ENCODE results near the gene RAD9A. TPM values are rescaled to one million over a fixed set of nuclear protein-coding genes. Genes with fewer than 3 reads are reported as not detected.
"Not testable (repeated sequence)": the region's sequence is repeated elsewhere in the genome, so short reads cannot be mapped to it uniquely, and the experiment has no call there.

Gene RAD9A
- total RNA-seq, 1 experiment from 2014 or later = 7.3 TPM

GRCh38 chr11:67423466-67423865, 31.7 kb downstream of the RAD9A start:
- no peak for DNase-seq (ENCODE audit: low spot score)

DNA sequence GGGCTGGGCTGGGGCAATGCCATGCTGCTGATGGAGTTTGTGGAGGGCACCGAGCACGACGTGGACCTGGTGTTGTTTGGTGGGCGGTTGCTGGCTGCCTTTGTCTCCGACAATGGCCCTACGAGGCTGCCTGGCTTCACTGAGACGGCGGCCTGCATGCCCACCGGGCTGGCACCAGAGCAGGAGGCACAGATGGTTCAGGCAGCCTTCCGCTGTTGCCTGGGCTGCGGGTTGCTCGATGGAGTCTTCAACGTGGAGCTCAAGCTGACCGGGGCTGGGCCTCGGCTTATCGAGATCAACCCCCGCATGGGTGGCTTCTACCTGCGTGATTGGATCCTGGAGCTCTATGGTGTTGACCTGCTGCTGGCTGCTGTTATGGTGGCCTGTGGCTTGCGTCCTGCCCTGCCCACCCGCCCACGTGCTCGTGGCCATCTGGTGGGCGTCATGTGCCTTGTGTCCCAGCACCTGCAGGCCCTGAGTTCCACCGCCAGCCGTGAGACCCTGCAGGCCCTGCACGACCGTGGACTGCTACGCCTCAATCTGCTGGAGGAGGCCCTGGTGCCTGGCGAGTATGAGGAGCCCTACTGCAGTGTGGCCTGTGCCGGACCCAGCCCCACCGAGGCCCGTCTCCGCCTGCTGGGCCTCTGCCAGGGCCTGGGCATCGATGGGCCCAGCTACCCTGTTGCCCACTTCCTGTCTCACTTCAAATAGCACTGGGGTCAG, 32.3 kb downstream of the RAD9A start:
- no peak for DNase-seq (ENCODE audit: low spot score)

- not testable (repeated sequence) for DNase-seq (ENCODE audit: low spot score)
These were observed 35.6 kb downstream of the RAD9A start for GRCh38 chr11:67427364-67427859.

DNA sequence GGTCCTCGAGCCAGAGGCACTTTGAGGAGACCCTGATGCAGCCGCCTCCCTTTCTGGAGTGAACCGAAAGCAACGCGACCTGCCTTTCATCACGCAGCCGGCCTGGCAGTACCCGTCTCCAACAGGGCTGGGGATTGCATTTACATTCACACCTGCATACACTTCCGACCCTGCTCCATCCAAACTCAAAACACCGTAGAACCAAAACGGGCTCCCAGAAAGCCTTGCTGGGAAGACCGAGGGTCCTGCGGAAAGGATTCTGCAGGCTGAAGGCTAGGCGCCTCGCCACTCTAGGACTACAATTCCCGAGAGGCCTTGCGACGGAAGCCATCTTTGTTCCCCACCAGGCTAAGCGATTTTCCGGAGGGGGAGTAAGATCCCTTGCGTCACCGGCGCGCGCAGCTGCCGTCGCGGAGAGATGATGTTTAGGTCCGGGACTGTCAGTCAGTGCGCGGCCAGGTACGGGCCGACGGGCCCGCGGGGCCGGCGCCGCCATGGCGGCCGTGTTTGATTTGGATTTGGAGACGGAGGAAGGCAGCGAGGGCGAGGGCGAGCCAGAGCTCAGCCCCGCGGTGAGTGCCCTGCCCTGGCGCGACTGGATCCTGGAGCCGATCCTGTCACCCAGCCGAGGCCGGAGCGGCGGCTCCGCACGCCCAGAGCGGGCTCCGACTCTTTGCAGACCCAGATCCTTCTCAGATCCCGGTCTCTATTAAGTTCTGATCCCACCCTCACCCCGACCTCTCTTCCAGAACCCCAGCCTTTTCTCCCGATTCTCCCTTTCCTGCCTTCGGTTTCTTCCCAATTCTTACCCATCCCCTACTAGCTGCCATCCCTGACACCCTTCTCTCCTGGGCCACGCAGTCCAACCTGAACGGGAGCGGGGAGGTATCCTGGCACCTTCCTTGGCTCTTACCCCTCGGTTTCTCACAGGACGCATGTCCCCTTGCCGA, 36.5 kb downstream of the RAD9A start, which contains the start of gene RPS6KB2:
Gene RPS6KB2, plus strand, starts transcription at position 443 of the 950 bp plus-strand sequence. Its CDS starts 52 bp downstream, at position 495.
- peak; percentile 94 for DNase-seq (ENCODE audit: low spot score)

DNA sequence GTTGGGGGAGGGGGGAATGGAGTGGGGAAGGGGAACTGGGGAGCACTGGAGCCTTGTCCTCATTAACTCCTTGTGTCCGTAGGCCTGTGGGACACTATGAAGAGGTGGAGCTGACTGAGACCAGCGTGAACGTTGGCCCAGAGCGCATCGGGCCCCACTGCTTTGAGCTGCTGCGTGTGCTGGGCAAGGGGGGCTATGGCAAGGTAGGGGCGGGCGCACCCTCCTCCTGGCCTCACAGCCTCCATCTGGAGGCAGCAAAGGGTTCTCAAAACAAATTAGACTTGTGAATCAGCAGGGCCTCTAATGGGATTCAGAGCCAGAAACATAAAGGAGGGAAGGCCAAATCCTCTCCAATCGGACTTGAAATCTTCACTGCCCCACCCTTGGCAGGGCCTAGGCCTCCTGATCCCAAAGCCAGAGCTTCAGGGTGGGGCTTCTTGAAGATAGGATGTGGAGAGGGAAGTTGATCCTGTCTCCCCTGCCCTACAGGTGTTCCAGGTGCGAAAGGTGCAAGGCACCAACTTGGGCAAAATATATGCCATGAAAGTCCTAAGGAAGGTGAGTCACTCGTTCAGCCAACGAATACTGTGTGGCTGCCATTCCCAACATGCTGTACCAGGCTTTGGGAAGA, 37.4 kb downstream of the RAD9A start:
- no peak for DNase-seq (ENCODE audit: low spot score)

- DNase-seq (ENCODE audit: low spot score) = no peak
These were observed 37.9 kb downstream of the RAD9A start for GRCh38 chr11:67429722-67430121.

GRCh38 chr11:67431346-67432249, 39.8 kb downstream of the RAD9A start:
- DNase-seq (ENCODE audit: low spot score) = no peak

DNA sequence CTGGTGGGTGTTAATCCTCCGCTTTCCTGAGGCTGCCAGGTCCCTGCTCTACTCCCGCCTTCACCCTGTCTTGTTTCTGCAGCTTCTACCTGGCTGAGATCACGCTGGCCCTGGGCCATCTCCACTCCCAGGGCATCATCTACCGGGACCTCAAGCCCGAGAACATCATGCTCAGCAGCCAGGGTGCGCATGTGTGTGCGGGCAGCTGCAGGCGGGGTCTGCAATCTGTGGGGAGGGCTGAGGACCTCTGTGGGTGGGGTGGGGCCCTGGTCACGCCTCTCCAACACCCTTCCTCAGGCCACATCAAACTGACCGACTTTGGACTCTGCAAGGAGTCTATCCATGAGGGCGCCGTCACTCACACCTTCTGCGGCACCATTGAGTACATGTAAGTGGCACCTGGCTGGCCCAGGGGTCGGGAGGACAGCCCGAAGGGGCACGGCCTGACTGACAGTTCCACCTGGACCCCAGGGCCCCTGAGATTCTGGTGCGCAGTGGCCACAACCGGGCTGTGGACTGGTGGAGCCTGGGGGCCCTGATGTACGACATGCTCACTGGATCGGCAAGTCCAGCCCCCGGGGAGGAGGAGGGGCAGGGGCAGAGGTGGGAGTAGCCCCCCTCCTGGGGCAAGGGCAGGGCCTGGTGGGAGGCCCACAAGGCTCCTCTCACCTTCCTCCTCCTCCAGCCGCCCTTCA, 41.0 kb downstream of the RAD9A start:
- DNase-seq (ENCODE audit: low spot score) = no peak

DNA sequence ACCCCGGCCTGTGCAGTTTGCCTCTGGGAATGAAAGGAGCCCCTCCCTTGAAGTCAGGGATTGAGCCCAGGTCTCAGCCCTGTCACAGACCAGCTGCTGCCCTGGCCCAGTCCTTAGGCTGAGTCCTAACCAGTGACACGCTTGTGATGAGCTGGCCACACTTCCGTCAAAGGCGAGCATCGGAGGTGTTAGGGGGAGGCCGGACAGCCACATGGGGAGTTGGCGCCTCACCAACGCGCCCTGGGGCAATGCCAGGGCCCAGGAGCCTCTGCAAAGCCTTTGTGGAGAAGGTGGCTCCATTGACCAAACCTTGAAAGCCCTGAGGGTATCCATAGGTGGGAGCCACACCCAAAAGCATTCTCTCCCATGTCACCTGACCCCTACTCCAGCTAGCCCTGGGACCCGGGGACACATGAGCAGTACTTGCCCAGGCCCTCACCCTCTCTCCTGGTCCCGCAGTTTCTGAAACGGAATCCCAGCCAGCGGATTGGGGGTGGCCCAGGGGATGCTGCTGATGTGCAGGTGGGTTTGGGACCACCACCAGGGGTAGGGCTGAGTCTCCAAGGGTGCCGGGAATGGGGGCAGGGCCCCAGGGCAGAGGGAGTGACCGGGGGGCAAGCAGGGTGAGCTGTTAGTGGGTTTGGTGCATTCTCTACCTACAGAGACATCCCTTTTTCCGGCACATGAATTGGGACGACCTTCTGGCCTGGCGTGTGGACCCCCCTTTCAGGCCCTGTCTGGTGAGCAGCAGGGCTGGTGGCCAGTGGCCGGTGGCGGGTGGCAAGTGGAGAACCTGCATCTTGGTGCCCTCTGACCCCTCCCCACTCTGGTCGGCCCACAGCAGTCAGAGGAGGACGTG, 42.0 kb downstream of the RAD9A start:
- no peak for DNase-seq (ENCODE audit: low spot score)

DNA sequence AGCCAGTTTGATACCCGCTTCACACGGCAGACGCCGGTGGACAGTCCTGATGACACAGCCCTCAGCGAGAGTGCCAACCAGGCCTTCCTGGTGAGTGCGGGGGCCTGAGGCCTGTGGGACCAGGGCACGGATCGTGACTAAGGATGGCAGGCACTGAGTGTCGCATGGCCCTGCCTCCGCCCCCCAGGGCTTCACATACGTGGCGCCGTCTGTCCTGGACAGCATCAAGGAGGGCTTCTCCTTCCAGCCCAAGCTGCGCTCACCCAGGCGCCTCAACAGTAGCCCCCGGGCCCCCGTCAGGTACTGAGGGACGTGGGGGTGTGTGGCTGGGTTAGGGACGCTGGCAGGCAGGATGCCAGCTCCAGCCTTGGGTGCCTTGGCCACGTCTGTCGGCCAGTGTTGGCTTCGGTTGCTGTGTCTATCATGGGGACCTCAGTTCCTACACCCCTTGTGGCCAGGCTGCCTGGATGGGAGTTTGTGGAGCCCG, 42.7 kb downstream of the RAD9A start:
- no peak for DNase-seq (ENCODE audit: low spot score)

GRCh38 chr11:67435031-67435726, 43.4 kb downstream of the RAD9A start:
- no peak for DNase-seq (ENCODE audit: low spot score)

- DNase-seq (ENCODE audit: low spot score) = no peak
These were observed 44.1 kb downstream of the RAD9A start for GRCh38 chr11:67435727-67436458.

DNA sequence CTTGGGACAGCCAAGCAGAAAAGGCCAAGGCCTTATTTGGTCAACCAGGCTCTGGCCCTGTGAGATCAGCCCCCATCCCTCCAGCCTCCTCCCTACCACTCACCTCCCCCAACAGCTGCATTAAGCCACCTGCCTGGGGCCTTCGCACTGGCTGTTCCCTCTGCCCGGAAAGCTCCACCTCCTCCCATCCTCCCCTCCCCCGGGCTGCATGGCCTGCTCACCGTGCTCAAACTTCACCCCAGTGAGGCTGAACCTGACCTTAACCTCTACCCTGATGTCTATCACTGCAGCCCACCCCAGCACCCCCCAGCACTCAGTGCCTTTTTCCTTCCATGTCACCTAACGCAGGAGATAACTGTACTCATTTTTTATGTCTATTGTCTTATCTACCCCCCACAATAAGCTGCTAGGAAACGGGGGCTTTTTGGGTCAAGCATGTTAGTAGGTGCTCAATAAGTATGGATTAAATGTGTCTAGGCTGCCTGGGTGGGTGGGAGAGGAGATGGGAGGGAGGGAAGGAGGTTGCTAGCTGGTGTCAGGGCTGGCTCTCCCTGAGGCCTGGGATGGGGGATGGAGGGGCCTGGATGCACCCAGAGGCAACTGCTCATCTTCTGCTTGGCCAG, 44.8 kb downstream of the RAD9A start:
- DNase-seq (ENCODE audit: low spot score) = peak; percentile 33

DNA sequence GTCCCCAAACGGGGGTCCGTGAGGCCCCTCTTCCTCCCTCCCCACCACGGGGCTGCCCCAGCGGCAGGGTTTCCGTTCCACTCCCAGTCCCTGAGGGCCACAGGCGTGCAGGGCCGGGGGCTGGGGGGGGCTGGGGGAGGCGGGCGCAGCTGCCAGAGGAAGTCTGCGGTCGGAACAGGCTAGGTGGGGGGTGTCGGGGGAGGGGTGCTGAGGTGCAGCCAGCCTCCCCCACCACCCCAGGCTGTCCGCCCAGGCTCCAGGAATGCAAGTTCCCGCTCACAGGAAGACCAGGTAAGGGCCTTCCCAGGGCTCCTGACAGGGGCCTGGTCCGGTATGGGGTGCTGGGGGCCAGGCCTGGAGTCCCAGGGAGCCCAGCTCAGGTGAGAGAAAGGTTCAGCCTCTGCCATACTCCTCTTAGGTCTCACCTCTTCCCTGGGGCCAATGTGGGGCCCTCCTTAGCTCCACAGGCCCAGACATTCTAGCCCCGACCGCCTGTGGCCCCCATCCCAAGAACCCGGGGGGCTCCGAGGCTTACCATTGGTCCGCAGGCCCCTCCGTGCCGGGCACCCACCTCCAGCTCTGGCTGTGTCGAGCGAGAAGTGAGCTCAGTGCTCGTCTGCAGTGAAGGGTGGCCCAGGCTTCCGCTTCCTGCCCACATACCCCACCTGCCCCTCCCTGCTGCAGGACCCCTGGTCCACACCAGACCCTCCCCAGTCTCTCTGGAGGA, 45.5 kb downstream of the RAD9A start, which contains the start of gene PTPRCAP:
Gene PTPRCAP, minus strand, starts transcription at position 601 of the 727 bp plus-strand sequence. Its CDS starts 63 bp downstream, at position 538.
- no peak for DNase-seq (ENCODE audit: low spot score)

DNA sequence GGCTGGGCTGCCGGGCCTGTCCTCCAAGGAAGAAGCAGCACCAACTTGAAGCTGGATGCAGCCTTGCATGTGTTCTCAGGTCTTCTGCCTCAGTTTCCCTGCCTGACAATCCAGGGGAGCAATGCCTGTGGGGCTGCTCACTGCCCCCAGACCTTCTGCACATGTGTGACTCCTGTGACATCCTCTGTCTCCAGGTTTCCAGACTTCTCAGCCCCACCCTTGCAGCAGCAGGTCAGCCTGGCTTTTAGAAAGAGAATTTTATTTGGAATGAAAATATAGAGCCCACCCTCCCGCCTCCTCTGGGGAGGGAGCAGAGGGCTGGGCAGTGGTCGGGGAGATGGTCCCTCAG, 46.0 kb downstream of the RAD9A start:
- DNase-seq (ENCODE audit: low spot score) = no peak

DNA sequence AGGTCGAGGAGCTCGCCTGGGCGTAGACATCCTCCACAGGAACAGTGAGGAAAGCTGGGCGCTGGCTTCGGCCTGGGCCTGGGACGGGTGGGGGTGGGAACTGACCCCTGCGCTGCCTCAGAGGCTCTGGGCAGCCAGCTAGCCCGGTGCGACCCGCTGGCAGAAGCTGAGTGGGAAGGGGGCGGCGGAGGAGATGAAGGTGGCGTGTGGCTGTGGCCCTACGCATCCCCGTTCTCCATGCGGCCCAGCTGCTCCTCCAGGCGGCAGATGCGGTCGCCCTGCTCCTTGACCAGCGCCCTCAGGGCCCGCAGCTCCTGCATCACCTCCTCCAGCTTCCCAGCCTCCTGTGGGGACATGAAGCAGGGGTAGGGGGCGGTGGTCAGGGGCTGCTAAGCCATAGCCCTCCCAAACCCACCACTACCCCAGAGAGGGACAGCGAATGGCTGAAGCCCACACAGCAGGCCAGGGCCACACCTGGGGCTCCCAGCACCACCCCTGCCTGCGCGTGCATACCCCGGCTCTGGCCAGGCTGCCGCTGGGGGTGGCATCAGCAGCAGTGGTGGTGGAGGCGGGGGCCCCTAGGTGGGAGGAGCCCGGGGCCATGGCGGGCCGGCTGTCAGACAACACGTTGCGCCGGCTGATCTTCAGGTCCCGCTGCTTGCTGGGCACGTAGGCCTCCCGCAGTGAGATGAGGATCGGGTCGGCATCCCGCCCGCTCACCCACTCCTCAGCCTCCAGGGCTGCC, 46.5 kb downstream of the RAD9A start:
- DNase-seq (ENCODE audit: low spot score) = no peak

Data from H4 (cell line).